HTERT RPE-1 (cell line): ENCODE data around the gene KIAA1217.

ENCODE experiments used
- in situ Hi-C: fragments of 300-500 bp; cut with MboI; formaldehyde crosslinking; loops from 4 replicates; pipeline ENCODE4 v1.14.3; 2020; ENCODE audit warnings: low sequenced_read_pairs

The KIAA1217 gene

DNA sequence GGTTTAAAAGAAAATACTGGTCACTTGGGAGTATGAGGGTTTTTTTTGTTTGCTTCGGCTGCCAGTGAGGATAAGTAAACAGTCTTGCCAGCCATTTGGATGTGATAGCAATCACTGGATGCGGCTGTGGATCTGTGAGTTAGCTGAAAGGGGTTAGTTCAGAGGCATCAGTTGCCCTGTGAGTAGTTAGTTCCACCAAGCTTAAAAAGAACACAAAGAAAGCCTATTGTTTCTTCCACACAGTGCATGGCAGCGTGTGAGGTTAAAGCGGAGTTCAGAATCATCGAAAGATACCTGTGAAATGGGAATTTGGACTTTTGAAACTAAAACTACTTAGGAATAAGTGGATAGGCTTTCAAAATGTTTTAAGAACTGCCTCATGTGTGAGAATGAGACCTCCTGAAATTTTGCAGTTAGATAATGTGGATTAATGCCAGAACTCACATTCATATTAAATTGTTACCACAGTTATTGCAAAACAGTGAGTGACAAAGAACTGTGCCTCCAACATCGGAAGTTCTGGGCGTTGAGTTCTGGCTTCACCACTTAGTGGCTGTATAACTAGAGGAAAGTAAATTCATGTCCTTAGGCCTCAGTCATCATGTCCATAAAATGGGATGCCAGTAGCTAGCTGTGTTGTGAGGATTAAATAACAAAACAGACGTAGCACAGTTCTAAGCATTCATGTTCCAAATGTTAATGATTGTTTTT, 31.3 kb downstream of the KIAA1217 start:
- in situ Hi-C loops: no loop called here

DNA sequence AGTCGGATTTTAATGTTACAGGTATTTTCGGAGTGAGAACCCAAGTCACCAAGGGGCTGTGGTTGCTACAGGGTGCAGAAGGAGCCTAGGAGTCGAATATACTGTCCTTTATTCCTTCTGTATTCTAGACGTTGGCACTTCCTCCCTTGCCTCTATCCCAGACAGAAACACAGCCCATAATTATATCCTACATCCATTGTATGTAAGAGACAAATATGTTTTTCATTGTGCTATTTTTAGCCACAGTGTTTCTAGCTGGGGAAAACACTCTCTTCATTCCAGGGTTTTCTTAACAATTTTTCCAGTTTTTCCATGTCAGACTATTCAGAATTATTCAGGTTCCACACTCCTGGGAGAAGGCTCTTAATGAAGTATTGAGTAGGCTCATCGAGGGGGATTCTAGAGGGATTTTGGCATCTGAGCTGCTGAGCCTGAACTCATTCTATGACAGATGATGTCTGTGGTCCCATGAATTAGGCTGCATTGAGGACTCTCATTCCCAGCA, 32.6 kb downstream of the KIAA1217 start:
- in situ Hi-C loops: no loop called here

DNA sequence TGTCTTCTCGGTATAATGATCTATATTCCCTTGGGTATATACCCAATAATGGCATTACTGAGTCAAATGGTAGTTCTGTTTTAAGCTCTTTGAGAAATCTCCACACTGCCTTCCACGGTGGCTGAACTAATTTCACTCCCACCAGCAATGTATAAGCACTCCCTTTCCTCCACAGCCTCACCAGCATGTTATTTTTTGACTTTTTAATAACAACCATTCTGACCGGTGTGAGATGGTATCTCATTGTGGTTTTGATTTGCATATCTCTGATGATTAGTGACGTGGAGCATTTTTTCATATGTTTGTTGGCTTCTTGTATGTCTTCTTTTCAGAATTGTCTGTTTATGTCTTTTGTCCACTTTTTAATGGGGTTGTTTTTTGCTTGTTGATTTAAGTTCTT, 33.6 kb downstream of the KIAA1217 start:
- in situ Hi-C loops: no loop called here

DNA sequence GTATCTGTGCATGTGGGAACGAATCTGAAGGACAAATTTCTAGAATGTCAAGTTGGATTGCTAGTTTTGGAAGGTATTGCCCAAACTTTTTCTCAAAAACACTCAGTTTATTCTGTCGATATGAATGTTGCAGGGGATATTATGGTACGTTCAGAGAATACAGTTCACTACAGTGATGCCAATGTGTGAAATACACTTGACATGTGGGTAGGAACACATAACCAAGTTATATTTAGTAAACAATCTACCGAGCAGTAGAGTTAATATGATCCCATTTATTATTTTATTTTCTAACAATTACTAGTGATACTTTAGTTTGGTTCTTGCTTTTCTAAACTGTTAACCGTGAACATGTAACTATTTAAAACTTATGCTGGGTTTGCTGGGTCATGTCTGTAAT, 37.4 kb downstream of the KIAA1217 start:
- in situ Hi-C loops: no loop called here

GRCh38 chr10:24247841-24248240, 38.9 kb downstream of the KIAA1217 start:
- in situ Hi-C loops: no loop called here

DNA sequence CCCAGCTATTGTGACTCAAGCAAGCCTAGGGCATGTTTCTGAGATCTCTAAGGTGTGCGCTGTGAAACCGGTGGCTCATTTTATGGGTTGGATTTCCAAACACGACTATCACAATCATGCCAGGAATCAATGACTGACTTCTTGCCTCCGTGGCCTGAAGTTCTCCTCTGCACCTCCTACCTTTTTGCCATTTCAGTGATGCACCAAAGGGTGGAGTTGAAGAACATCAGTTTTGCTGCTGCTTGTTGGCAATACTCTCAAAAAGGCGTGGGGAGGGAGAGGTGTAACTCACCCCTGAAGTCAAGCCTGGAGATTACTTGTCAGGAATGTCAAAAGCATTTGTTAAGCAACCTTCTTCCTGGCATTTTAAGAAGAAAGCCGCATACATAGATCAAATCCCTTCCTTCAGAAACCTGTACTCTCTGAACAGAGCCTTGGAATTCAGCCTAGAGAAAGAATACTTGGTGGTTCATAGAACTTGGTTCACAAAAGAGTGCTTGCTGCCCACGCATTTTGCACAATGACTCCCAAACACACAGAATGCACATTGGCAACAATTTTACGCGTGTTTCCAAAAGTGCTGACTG, 41.0 kb downstream of the KIAA1217 start:
- in situ Hi-C loops: no loop called here

- in situ Hi-C loops: no loop called here
Observed at GRCh38 chr10:24251547-24251946, 42.6 kb downstream of the KIAA1217 start.

DNA sequence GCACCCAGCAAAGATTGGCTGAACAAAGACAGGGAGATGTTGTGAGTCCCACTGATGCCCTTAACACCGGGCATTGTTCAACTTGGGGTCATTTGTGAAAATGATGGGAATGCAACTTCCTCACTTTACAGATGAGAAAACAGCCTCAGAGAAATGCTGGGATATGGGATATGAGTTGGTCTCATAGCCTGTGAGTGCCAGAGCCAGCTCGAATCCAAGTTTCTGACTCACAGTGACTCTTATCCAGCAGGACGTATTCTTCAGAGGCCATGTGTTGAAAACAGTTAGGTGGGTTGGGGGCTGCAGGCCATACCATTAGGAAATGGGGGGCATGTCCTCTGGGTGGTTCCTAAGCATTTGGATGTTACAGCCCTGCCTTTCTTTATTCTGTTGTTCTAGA, 45.2 kb downstream of the KIAA1217 start:
- in situ Hi-C loops: no loop called here

- in situ Hi-C loops: no loop called here
Observed at GRCh38 chr10:24255115-24255880, 46.4 kb downstream of the KIAA1217 start.

GRCh38 chr10:24255881-24256311, 47.0 kb downstream of the KIAA1217 start:
- in situ Hi-C loops: no loop called here

- in situ Hi-C loops: no loop called here
Observed at GRCh38 chr10:24256619-24257107, 47.7 kb downstream of the KIAA1217 start.

- in situ Hi-C loops: no loop called here
Observed at GRCh38 chr10:24257588-24257987, 48.6 kb downstream of the KIAA1217 start.

- in situ Hi-C loops: no loop called here
Observed at GRCh38 chr10:24259365-24260130, 50.6 kb downstream of the KIAA1217 start.

DNA sequence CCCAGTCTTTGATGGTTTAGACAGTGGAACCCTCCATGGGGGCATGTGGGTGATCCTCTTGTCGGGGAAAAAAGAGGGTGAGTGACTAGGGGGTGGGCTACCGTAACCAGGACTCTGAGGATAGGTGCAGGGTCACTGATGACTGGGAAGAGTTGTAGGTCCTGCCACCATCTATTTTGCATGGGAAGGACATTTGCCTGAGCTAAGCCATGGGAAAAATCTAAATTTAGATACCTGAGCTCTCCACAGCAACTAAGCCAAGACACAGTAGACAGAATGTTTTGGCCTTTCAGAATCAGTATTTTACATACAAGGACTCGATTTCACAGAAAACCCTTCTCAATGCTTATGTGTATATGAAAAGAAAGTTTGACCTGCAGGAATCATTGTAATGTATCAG, 52.7 kb downstream of the KIAA1217 start:
- in situ Hi-C loops: no loop called here

GRCh38 chr10:24262929-24263590, 54.1 kb downstream of the KIAA1217 start:
- in situ Hi-C loops: no loop called here

DNA sequence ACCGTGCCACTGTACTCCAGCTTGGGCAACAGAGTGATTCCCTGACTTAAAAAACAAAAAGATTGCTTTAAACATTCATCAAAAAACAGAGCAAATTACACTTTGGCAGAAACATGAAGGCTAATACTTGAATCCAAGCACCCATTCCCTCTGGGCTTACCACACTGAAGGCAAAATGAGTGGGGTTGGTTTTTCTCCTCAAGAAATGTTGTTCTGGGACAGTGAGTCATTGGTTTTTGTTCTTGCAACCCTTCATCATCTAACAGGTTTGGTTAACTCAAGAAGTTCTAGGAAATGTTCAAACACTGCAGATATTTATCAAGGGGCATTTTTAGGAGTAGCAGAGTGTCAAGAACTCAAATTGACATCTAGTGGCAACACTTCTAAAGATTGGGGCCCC, 60.5 kb downstream of the KIAA1217 start:
- in situ Hi-C loops: no loop called here

- in situ Hi-C loops: no loop called here
Observed at GRCh38 chr10:24272374-24272773, 63.4 kb downstream of the KIAA1217 start.

GRCh38 chr10:24277277-24277676, 68.3 kb downstream of the KIAA1217 start:
- in situ Hi-C loops: no loop called here

DNA sequence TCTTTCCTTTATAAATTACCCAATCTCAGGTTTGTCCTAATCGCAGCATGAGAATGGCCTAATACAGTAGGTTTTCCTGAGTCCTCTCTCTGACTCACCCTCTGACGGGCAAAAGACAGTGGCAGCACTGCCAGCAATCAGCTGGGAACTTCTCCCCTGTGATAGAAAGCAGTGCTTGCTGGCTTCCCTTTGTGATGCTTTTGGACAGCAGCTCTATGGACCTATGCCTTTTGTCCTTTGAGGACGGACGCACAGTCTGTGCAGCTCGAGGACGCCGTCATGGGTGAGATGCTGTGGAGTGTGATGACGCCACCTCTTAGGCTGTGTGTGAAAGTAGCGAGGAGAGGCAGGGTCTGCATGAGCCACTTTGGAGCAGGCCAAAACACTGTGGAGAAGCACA, 68.8 kb downstream of the KIAA1217 start:
- in situ Hi-C loops: no loop called here

DNA sequence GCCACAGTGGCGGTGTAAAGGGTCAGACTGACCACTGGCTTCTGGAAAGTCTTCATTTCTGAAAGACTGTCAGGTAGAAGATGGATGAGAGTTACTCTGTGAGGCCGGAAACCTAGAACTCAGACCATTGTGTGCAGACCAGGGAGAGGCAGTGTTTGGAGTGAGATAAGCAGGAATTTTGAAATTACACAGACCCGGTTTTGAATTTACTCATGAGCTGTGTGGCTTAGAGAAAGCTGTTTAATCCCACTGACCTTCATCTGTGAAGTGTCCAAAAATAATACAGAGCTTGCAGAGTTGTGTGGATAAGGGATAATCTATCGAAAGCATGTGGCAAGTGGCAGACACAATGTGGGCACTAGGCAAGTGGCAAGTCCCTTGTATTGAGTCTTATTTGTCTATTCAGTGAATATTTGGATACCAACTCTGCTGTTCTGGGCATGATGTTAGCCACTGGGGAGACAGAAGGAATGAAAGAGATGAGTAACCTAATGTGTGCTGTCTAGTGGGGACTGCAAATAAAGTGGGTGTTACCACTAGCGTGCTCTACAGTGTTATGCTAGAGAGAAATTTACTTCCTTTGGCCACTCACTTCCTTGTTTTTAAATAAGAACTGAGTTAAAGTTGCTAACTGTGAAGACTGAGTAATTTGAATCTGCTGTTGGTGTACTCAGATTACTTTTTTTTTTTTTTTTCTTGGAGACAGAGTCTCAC, 69.4 kb downstream of the KIAA1217 start:
- in situ Hi-C loops: no loop called here
